ENCODE measurements around the gene SAC3D1. TPM values are rescaled to one million over a fixed set of nuclear protein-coding genes. Genes with fewer than 3 reads are reported as not detected.

The SAC3D1 gene
- total and polyA plus RNA-seq, 2 of the 8 experiments (the other 6 are each of a cell fraction or from before 2014, with no cell fraction given) = 19.4 to 25.8 TPM

DNA sequence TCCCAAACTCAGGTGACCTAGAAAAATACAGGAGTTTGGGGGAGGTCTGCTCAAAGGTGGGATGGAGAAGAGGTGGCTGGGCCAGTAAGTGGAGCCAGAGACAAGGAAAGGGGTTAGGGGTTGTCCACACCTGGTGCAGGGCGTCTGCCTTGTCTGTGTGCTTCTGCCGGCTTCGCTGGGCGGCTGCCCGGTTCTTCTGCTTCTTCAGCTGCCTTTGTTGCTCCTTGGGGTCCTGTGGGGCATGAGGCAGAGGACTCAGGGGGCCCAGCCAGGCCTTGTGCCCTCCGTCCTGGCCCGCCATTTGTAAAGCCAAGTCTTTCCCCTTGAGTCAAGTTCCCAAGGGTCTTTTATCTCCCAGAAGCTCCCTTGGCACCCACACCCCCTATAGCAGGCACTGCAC is 46.7 kb upstream of the SAC3D1 start:
- Histone ChIP-seq H3K23ac (ENCODE audit: insufficient read length) (no peak overlapping the region), H3K27me3 (replicated peaks in 1 of 4; ENCODE audit: control insufficient read depth in 3 of 4, extremely low read depth in 1 of 4, insufficient read depth in 3 of 4, low read length in 3 of 4) (no peaks in the 10 kb centered on the region), H3K79me2 (ENCODE audit: control insufficient read depth in 1 of 2, insufficient read depth in 2 of 2, low read length in 2 of 2) (no peaks in the 10 kb centered on the region), H2BK120ac (replicated peaks; ENCODE audit: low read depth, low read length) (no peak overlapping the region), H2AFZ (ENCODE audit: low read length) (no peak overlapping the region), H2AK5ac (ENCODE audit: low read depth, low read length) (no peak overlapping the region), H3K4me3 (ENCODE audit: extremely low read depth in 1 of 4, insufficient read depth in 2 of 4, low read depth in 3 of 4, low read length in 4 of 4) (no peak overlapping the region), H3K56ac (replicated peaks; ENCODE audit: insufficient read length, low read depth, low read length) (no peak overlapping the region), H4K20me1 (replicated peaks in 1 of 2; ENCODE audit: control insufficient read depth in 1 of 2, insufficient read depth in 2 of 2, low read length in 2 of 2) (no peaks in the 10 kb centered on the region), H3K9me3 (ENCODE audit: insufficient read depth in 2 of 2, low read depth in 1 of 2, low read length in 1 of 2) (no peaks in the 10 kb centered on the region), H3K4me2 (ENCODE audit: insufficient read depth in 1 of 2, low read depth in 2 of 2, low read length in 2 of 2) (no peak overlapping the region), H2BK15ac (ENCODE audit: low read length) (no peak overlapping the region), H3K4me1 (replicated peaks in 1 of 4; ENCODE audit: control insufficient read depth in 3 of 4, insufficient read depth in 4 of 4, low read length in 3 of 4) (peaks cover 0 to 9% (median 1%) of the 10 kb centered on the region in 4 experiments; a peak in 2 of 7 replicates), H2BK20ac (ENCODE audit: low read length) (no peak overlapping the region), H4K8ac (ENCODE audit: extremely low read depth, insufficient read depth, low read length) (no peak overlapping the region; the same call in 1 of the 2 replicates), H3K23me2 (ENCODE audit: low read depth, low read length) (no peaks in the 10 kb centered on the region), H3K27ac (ENCODE audit: low read depth, low read length) (no peak overlapping the region), H2BK12ac (ENCODE audit: low read depth, low read length) (no peak overlapping the region), H4K5ac (ENCODE audit: insufficient read length, low read depth, low read length) (no peak overlapping the region), H3K79me1 (ENCODE audit: low read depth, low read length) (no peaks in the 10 kb centered on the region), H3K9ac (replicated peaks in 1 of 4; ENCODE audit: extremely low read depth in 1 of 4, low read depth in 3 of 4, low read length in 3 of 4) (no peak overlapping the region), H3K14ac (ENCODE audit: insufficient read length) (no peak overlapping the region), H3K4ac (replicated peaks; ENCODE audit: insufficient read length, low read depth, low read length) (no peak overlapping the region), H4K91ac (replicated peaks; ENCODE audit: insufficient read length, low read length) (no peak overlapping the region), H2BK5ac (ENCODE audit: low read depth, low read length) (no peak overlapping the region), H3K18ac (ENCODE audit: extremely low read depth, low read length) (no peak overlapping the region), H3K36me3 (ENCODE audit: control insufficient read depth in 2 of 4, insufficient read depth in 4 of 4, low read length in 3 of 4) (no peaks in the 10 kb centered on the region)
- DNase-seq (ENCODE audit: low read depth in 1 of 2, low spot score in 2 of 2) (no peak), FAIRE-seq (no peak)
- ChIA-PET POLR2A (ENCODE audit: partially characterized antibody) (no interaction called here), CTCF (ENCODE audit: partially characterized antibody) (interaction anchor here (1.4 to 6.1 kb wide), 3 partner anchors 34 to 146 kb away, joined by 3 to 65 read pairs (median 6); no protein-coding TSS in a partner anchor)
- TF ChIP-seq USF2 (IDR thresholded peaks at IDR 0.05; ENCODE audit: low read length) (no peak), KDM5A (IDR thresholded peaks at IDR 0.05; ENCODE audit: low read length) (no peak), TAF1 (IDR thresholded peaks at IDR 0.05; ENCODE audit: low read depth, low read length) (no peak), KDM4A (IDR thresholded peaks at IDR 0.05; ENCODE audit: low read depth, low read length, severe bottlenecking) (no peak), RNF2 (IDR thresholded peaks at IDR 0.05; ENCODE audit: borderline replicate concordance, low read depth, low read length, missing control alignments, poor library complexity, severe bottlenecking) (no peak), SP4 (IDR thresholded peaks at IDR 0.05; ENCODE audit: low read length) (no peak), JUN (IDR thresholded peaks at IDR 0.05; ENCODE audit: low read depth, low read length) (no peak), BACH1 (IDR thresholded peaks at IDR 0.05; ENCODE audit: low read length) (no peak), TEAD4 (IDR thresholded peaks at IDR 0.05; ENCODE audit: low read depth, low read length) (no peak), SP2 (IDR thresholded peaks at IDR 0.05; ENCODE audit: low read length) (no peak), ATF3 (IDR thresholded peaks at IDR 0.05; ENCODE audit: insufficient read depth, low read depth, low read length) (no peak), TCF12 (IDR thresholded peaks at IDR 0.05; ENCODE audit: low read depth, low read length) (no peak)
- 89% methylated on average over 7 of the region's 7 CpGs; no CpG with 5 or more reads in 1 of the 2 experiments for WGBS, 2 experiments (ENCODE audit: extremely low coverage in 1 of 2, insufficient coverage in 1 of 2, insufficient read length in 1 of 2, insufficient replicate concordance in 2 of 2, low coverage in 1 of 2, low lambda C conversion rate in 2 of 2, missing lambda C conversion rate in 1 of 2)
